Thoracic aorta (tissue), 2 donors: Measurements from ENCODE around the gene MT1H. TPM values are rescaled to one million over a fixed set of nuclear protein-coding genes. Genes with fewer than 3 reads are reported as not detected.

Source experiments
- ATAC-seq: fragments of 150-250 bp; one replicate; pipeline ENCODE4 v1.8.0; 2017; ENCODE audit warnings: low read depth; ENCODE audit not compliant: insufficient number of reproducible peaks, low FRiP score
- DNase-seq: peaks from one replicate; pipeline ENCODE4 v3.0.0-alpha.2; 2020; ENCODE audit warnings: low spot score
- H3K27ac ChIP-seq, 2 donors: fragments of 200-600 bp; sonication (generic); 1 replicate in 1 of 2; 2 replicates in 1 of 2; pipeline ENCODE4 v1.5.1; 2016; ENCODE audit warnings: mild to moderate bottlenecking in 2 of 2, moderate library complexity in 2 of 2
- H3K27me3 ChIP-seq: fragments of 200-600 bp; sonication (generic); replicated peaks from 2 replicates; pipeline ENCODE4 v1.6.0; 2016; ENCODE audit warnings: mild to moderate bottlenecking; ENCODE audit not compliant: insufficient read depth
- H3K36me3 ChIP-seq: fragments of 200-600 bp; sonication (generic); one replicate; pipeline ENCODE4 v1.5.1; 2016
- H3K4me1 ChIP-seq, 2 donors: fragments of 200-600 bp; sonication (generic); 1 replicate in 1 of 2; 2 replicates in 1 of 2; pipeline versions ENCODE4 v1.5.1 to v1.6.0; 2016; ENCODE audit warnings: low read depth in 2 of 2, mild to moderate bottlenecking in 1 of 2; ENCODE audit not compliant: control insufficient read depth in 1 of 2
- H3K4me3 ChIP-seq: fragments of 200-600 bp; sonication (generic); 2 replicates; pipeline ENCODE4 v1.5.1; 2016; ENCODE audit warnings: mild to moderate bottlenecking
- H3K9me3 ChIP-seq: fragments of 200-600 bp; sonication (generic); 2 replicates; pipeline ENCODE4 v1.5.1; 2016
- total RNA-seq, 2 donors: library from RNA; depleted of rRNA; stranded (reverse); fragments of >200 nt; gene quantifications; one replicate each; pipeline versions ENCODE4 v1.1.0 to v1.2.3, GENCODE V29; 2016
- TF ChIP-seq, protein P1 (sequence below): fragments of 200-600 bp; sonication (generic); IDR thresholded peaks from one replicate; pipeline ENCODE4 v1.5.1; 2019; ENCODE audit warnings: antibody characterized with exemption

MT1H gene
- total RNA-seq, 2 donors from 2014 or later = not detected

DNA sequence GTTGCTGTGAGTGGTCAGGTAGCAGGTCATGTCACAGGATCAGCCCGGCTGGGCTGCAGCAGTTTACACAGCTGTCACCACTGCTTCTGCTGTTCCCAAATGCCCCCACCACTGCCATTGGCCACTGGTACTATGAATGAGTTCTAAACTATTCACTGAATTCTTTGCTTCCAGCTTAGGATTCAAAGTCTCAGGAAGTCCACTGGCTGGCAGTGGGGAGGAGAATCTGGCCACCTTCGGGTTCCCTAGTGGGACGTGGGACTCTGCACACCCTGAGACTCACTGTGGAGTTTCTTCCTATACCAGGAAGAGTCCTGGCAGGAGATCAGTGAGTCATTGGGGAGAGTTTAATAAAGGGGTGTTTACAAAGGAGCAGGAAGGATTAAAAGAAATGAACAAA lies 19.6 kb downstream of the MT1H start:
- H3K4me3 ChIP-seq = no peak overlapping the region
- no peak overlapping the region for H3K27ac ChIP-seq
- no peaks in the 10 kb centered on the region for H3K27me3 ChIP-seq
- peaks cover 13 to 19% of the 10 kb centered on the region in 2 donors for H3K4me1 ChIP-seq
- ATAC-seq (no peak), DNase-seq (no peak)
- no peaks in the 10 kb centered on the region for H3K9me3 ChIP-seq
- TF ChIP-seq, protein P1, sequence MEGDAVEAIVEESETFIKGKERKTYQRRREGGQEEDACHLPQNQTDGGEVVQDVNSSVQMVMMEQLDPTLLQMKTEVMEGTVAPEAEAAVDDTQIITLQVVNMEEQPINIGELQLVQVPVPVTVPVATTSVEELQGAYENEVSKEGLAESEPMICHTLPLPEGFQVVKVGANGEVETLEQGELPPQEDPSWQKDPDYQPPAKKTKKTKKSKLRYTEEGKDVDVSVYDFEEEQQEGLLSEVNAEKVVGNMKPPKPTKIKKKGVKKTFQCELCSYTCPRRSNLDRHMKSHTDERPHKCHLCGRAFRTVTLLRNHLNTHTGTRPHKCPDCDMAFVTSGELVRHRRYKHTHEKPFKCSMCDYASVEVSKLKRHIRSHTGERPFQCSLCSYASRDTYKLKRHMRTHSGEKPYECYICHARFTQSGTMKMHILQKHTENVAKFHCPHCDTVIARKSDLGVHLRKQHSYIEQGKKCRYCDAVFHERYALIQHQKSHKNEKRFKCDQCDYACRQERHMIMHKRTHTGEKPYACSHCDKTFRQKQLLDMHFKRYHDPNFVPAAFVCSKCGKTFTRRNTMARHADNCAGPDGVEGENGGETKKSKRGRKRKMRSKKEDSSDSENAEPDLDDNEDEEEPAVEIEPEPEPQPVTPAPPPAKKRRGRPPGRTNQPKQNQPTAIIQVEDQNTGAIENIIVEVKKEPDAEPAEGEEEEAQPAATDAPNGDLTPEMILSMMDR = no peak
- H3K36me3 ChIP-seq = no peaks in the 10 kb centered on the region

DNA sequence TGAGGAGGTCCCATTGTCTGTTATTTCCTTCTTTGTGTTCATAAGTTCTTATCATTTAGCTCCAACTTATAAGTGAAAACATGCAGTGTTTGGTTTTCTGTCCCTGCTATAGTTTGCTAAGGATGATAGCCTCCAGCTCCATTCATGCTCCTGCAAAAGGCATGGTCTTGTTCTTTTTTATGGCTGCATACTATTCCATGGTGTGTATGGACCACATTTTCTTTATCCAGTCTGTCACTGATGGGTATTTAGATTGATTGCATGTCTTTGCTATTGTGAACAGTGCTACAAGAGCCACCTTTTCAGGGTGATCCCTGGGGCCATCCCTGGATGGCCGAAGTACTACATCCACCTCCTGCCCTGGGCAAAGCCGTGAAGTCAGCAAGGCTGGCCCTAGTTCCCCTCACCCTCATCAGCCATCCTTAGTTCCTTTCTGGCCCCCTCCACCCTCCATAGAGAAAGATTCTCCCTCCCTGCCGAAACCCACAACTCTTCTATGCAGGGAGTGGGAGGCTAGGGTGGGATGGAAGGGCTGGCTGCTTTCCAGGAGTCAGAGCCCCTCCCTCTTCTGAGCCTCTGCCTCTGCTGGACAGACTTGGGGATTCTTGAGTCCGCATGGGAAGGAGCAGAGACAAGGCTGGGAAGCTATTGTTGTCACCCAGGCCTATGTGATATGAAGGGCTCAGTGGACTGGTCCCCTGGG lies 21.0 kb downstream of the MT1H start:
- no peaks in the 10 kb centered on the region for H3K9me3 ChIP-seq
- DNase-seq (no peak), ATAC-seq (no peak)
- no peak overlapping the region for H3K27ac ChIP-seq
- no peak overlapping the region for H3K4me3 ChIP-seq
- no peaks in the 10 kb centered on the region for H3K36me3 ChIP-seq
- H3K27me3 ChIP-seq = no peaks in the 10 kb centered on the region
- TF ChIP-seq, protein P1 = no peak
- peaks cover 3 to 7% of the 10 kb centered on the region in 2 donors for H3K4me1 ChIP-seq

DNA sequence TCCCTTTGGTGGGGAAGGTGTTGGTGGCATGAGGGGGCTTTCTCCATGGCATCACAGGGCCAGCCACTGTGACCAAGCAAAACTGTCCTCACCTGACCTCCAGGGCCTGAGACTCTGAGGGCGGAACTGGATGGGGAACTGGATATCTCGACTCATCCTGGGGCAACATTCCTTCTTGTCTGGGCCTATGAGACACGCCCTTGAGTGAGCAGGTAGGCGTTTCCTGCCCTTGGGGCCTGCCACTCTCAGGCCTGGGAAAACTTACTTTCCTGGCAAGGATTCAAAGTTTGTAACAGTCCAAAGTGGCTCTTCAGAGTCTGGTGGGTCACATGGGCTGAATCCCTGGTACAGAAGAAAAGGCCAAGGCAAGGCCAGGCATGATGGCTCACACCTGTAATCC lies 22.3 kb downstream of the MT1H start:
- ATAC-seq = no peak
- no peak overlapping the region for H3K27ac ChIP-seq
- H3K4me1 ChIP-seq = no peaks in the 10 kb centered on the region
- TF ChIP-seq, protein P1 = no peak
- H3K36me3 ChIP-seq = no peaks in the 10 kb centered on the region
- DNase-seq = no peak
- H3K4me3 ChIP-seq = no peak overlapping the region
- H3K9me3 ChIP-seq = no peaks in the 10 kb centered on the region
- no peaks in the 10 kb centered on the region for H3K27me3 ChIP-seq

DNA sequence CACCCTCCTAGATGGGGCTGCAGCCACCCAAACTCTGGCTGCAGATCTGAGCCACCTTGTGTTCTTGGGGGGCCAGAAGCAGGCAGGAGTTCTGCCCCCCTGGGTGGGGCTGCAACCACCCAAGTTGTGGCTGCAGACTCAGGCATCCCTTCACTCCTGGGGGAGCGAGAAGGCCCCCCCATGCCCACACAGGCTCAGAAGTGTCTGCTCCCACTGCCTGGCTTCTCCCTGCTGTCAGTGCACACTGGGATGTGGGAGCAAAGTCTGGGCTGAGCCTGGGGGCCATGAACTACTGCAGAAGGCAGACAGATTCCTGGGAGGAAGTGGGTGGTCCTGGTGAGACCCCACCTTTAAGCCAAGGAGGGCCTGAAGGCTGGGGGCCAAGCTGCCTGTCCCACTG lies 25.6 kb downstream of the MT1H start:
- TF ChIP-seq, protein P1 = no peak

DNA sequence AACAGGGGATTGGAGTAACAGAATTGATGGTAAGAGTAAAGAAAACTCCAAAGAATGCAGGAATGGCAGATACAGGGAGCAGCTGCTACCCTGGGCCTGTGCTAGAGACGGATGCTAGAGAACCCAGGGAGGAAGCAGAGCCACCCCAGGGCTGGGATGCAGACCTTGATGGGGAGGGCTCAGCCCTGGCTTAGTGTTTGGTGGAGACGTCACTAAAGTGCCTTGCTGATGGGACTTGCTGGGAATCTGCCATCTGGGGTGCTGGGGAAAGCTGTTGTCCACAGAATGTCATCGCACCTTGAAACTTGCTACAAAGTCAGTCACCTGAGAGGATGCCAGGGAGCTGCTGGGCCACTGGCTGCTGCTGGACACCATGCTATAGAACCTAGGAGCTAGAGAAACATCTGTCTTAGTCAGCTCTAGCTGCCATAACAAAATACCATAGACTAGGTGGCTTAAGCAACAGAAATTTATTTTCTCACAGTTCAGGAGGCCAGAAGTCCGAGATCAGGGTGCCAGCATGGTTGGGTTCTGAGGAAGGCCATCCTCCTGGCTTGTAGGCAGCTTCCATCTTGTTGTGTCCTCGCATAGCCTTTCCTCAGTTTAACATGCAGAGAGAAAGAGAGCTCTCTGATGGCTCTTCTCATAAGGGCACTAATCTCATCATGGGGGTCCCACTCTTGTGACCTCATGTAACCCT lies 28.0 kb downstream of the MT1H start:
- DNase-seq (no peak), ATAC-seq (no peak)
- TF ChIP-seq, protein P1 = no peak
- H3K36me3 ChIP-seq = no peaks in the 10 kb centered on the region
- no peak overlapping the region for H3K4me3 ChIP-seq
- no peak overlapping the region for H3K27ac ChIP-seq
- H3K27me3 ChIP-seq = no peaks in the 10 kb centered on the region
- no peaks in the 10 kb centered on the region for H3K4me1 ChIP-seq
- peaks cover 5% of the 10 kb centered on the region for H3K9me3 ChIP-seq

More for the DNA sequence above, 25.6 kb downstream of the MT1H start:
- Histone ChIP-seq H3K9me3 (peaks cover 5% of the 10 kb centered on the region), H3K4me1 (no peaks in the 10 kb centered on the region), H3K27ac (no peak overlapping the region), H3K4me3 (no peak overlapping the region), H3K27me3 (no peaks in the 10 kb centered on the region), H3K36me3 (no peaks in the 10 kb centered on the region)
- no peak for DNase-seq
- ATAC-seq = no peak
